ENCODE results near the gene RPL35A.

DNA sequence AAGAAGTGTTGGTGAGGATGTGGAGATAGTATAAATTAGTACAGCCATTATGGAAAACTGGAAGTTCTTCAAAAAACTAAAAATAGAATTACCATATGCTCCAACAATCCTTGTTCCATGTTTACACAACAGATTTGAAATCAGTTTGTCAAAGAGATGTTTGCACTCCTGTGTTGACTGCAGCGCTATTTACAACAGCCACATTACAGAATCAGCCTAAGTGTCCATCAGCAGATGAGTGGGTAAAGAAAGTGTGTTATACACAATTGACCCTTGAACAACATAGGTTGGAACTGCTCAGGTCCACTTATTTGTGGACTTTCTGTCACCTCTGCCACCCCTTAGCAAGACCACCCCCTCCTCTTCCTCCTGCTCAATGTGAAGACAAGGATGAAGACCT is 44.7 kb downstream of the RPL35A start:
- no peak for TF ChIP-seq POLR2AphosphoS5 (IDR thresholded peaks at IDR 0.05; ENCODE audit: low read depth, low read length)
- TF ChIP-seq POLR2A (IDR thresholded peaks at IDR 0.05; ENCODE audit: control extremely low read depth in 1 of 2, low read depth in 2 of 2, low read length in 2 of 2): no peak
- TF ChIP-seq JUND (IDR thresholded peaks at IDR 0.05; ENCODE audit: low read length): no peak
- TF ChIP-seq EZH2 (IDR thresholded peaks at IDR 0.05; ENCODE audit: low read depth, low read length, severe bottlenecking): no peak
- TF ChIP-seq, protein P1, sequence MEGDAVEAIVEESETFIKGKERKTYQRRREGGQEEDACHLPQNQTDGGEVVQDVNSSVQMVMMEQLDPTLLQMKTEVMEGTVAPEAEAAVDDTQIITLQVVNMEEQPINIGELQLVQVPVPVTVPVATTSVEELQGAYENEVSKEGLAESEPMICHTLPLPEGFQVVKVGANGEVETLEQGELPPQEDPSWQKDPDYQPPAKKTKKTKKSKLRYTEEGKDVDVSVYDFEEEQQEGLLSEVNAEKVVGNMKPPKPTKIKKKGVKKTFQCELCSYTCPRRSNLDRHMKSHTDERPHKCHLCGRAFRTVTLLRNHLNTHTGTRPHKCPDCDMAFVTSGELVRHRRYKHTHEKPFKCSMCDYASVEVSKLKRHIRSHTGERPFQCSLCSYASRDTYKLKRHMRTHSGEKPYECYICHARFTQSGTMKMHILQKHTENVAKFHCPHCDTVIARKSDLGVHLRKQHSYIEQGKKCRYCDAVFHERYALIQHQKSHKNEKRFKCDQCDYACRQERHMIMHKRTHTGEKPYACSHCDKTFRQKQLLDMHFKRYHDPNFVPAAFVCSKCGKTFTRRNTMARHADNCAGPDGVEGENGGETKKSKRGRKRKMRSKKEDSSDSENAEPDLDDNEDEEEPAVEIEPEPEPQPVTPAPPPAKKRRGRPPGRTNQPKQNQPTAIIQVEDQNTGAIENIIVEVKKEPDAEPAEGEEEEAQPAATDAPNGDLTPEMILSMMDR (IDR thresholded peaks at IDR 0.05; ENCODE audit: control extremely low read depth in 1 of 3, insufficient read depth in 1 of 3, low read depth in 1 of 3, low read length in 3 of 3): no peak
- TF ChIP-seq TAF1 (IDR thresholded peaks at IDR 0.05; ENCODE audit: low read depth, low read length): no peak
- no peak for TF ChIP-seq CEBPB (IDR thresholded peaks at IDR 0.05; ENCODE audit: low read depth, low read length)
- TF ChIP-seq SP1 (IDR thresholded peaks at IDR 0.05; ENCODE audit: low read depth, low read length): no peak
- TF ChIP-seq NRF1 (IDR thresholded peaks at IDR 0.05; ENCODE audit: low read depth, low read length): no peak
